ENCODE results near the gene ADCY2. TPM values are rescaled to one million over a fixed set of nuclear protein-coding genes. Genes with fewer than 3 reads are reported as not detected.

Gene ADCY2
- polyA plus RNA-seq, 1 of the 3 experiments (the other 2 are of a cell fraction) = not detected

- POLR2A ChIA-PET = no interaction called here
- no peak for DNase-seq
- WGBS (ENCODE audit: low lambda C conversion rate) = 6% methylated on average over 13 of the region's 14 CpGs
Measured at GRCh38 chr5:7801891-7802614, 406.1 kb downstream of the ADCY2 start.

GRCh38 chr5:7802855-7803254, 406.9 kb downstream of the ADCY2 start:
- H3K27me3 ChIP-seq (ENCODE audit: insufficient read depth) = 0 out of 2 replicates have a peak, but pooled peaks cover 11% of the 10 kb centered on the region
- no peaks in the 10 kb centered on the region for H3K36me3 ChIP-seq (replicated peaks in 1 of 2; ENCODE audit: control insufficient read depth in 1 of 2, insufficient read depth in 2 of 2, low read length in 1 of 2)
- H4K20me1 ChIP-seq (ENCODE audit: insufficient read depth) = no peaks in the 10 kb centered on the region
- DNase-seq = no peak
- ChIA-PET CTCF (interaction anchor here (2.9 kb wide), 1 partner anchor 13 kb away, joined by 13 read pairs; no protein-coding TSS in a partner anchor), POLR2A (no interaction called here)
- no peak overlapping the region for H3K9ac ChIP-seq
- no peaks in the 10 kb centered on the region for H3F3A ChIP-seq (replicated peaks; ENCODE audit: insufficient read depth)
- H3K4me3 ChIP-seq (ENCODE audit: low read depth in 2 of 2, low read length in 1 of 2) = no peak overlapping the region
- WGBS (ENCODE audit: low lambda C conversion rate) = 46% methylated on average over 6 of the region's 6 CpGs
- H3K9me3 ChIP-seq = no peaks in the 10 kb centered on the region
- no peak overlapping the region for H2AFZ ChIP-seq (ENCODE audit: low read depth)
- TF ChIP-seq TAF1 (IDR thresholded peaks at IDR 0.05; ENCODE audit: borderline replicate concordance, low read depth, low read length) (no peak), SMC3 (IDR thresholded peaks at IDR 0.05; ENCODE audit: low read depth, low read length) (no peak), FOXM1 (IDR thresholded peaks at IDR 0.05; ENCODE audit: low read depth) (no peak), RAD21 (IDR thresholded peaks at IDR 0.05; ENCODE audit: low read length) (no peak), GATA2 (CRISPR knock-in tag; IDR thresholded peaks at IDR 0.05) (no peak), MXI1 (IDR thresholded peaks at IDR 0.05; ENCODE audit: low read depth, low read length) (no peak), MAX (IDR thresholded peaks at IDR 0.05; ENCODE audit: low read depth) (no peak), SIN3A (IDR thresholded peaks at IDR 0.05; ENCODE audit: borderline replicate concordance, low read depth, low read length) (no peak), GABPA (IDR thresholded peaks at IDR 0.05; ENCODE audit: low read depth) (no peak), USF1 (IDR thresholded peaks at IDR 0.05; ENCODE audit: borderline replicate concordance, low read depth) (no peak), TCF12 (IDR thresholded peaks at IDR 0.05) (no peak), FOSL2 (IDR thresholded peaks at IDR 0.05; ENCODE audit: borderline replicate concordance, low read depth) (no peak)
- H3K4me1 ChIP-seq (ENCODE audit: control insufficient read depth in 1 of 2, insufficient read depth in 2 of 2, low read depth in 1 of 2, low read length in 1 of 2) = no peaks in the 10 kb centered on the region
- no peaks in the 10 kb centered on the region for H3K79me2 ChIP-seq (ENCODE audit: insufficient read depth)
- H3K27ac ChIP-seq (ENCODE audit: low read depth in 2 of 2, low read length in 1 of 2) = no peak overlapping the region
- H3K4me2 ChIP-seq = no peak overlapping the region
- no peaks in the 10 kb centered on the region for H3K9me2 ChIP-seq

More at GRCh38 chr5:7801891-7802614, 406.1 kb downstream of the ADCY2 start:
- CTCF ChIA-PET = interaction anchor here (2.9 kb wide), 1 partner anchor 14 kb away, joined by 13 read pairs; no protein-coding TSS in a partner anchor
- Histone ChIP-seq H3K36me3 (replicated peaks in 1 of 2; ENCODE audit: control insufficient read depth in 1 of 2, insufficient read depth in 2 of 2, low read length in 1 of 2) (no peaks in the 10 kb centered on the region), H3K9me3 (no peaks in the 10 kb centered on the region), H3K9me2 (no peaks in the 10 kb centered on the region), H3F3A (replicated peaks; ENCODE audit: insufficient read depth) (no peaks in the 10 kb centered on the region), H2AFZ (ENCODE audit: low read depth) (no peak overlapping the region), H3K4me1 (ENCODE audit: control insufficient read depth in 1 of 2, insufficient read depth in 2 of 2, low read depth in 1 of 2, low read length in 1 of 2) (no peaks in the 10 kb centered on the region), H3K9ac (no peak overlapping the region), H3K27ac (ENCODE audit: low read depth in 2 of 2, low read length in 1 of 2) (no peak overlapping the region), H3K27me3 (ENCODE audit: insufficient read depth) (0 out of 2 replicates have a peak, but pooled peaks cover 11% of the 10 kb centered on the region), H3K79me2 (ENCODE audit: insufficient read depth) (no peaks in the 10 kb centered on the region), H3K4me2 (no peak overlapping the region), H3K4me3 (ENCODE audit: low read depth in 2 of 2, low read length in 1 of 2) (no peak overlapping the region), H4K20me1 (ENCODE audit: insufficient read depth) (no peaks in the 10 kb centered on the region)
- TF ChIP-seq FOSL2 (IDR thresholded peaks at IDR 0.05; ENCODE audit: borderline replicate concordance, low read depth) (no peak), TAF1 (IDR thresholded peaks at IDR 0.05; ENCODE audit: borderline replicate concordance, low read depth, low read length) (no peak), RXRA (IDR thresholded peaks at IDR 0.05; ENCODE audit: borderline replicate concordance, low read depth) (no peak), NRF1 (IDR thresholded peaks at IDR 0.05; ENCODE audit: low read depth, low read length) (no peak), MAX (IDR thresholded peaks at IDR 0.05; ENCODE audit: low read depth) (no peak), TCF12 (IDR thresholded peaks at IDR 0.05) (no peak), YY1 (IDR thresholded peaks at IDR 0.05; ENCODE audit: low read depth) (no peak)

Measured in SK-N-SH (cell line).